ENCODE data around the gene ECHDC3. TPM values are rescaled to one million over a fixed set of nuclear protein-coding genes. Genes with fewer than 3 reads are reported as not detected.
"Not testable (repeated sequence)": the region's sequence is repeated elsewhere in the genome, so short reads cannot be mapped to it uniquely, and the experiment has no call there.

The ECHDC3 gene
- total RNA-seq, 3 donors from 2014 or later (not counting 1 experiment from before 2014, with no cell fraction given) = 0.38 to 4.8 TPM; not detected in 1

GRCh38 chr10:11737258-11738032 lies 4.7 kb upstream of the ECHDC3 start:
- peaks cover 7 to 17% of the 10 kb centered on the region in 2 donors for H3K4me1 Mint-ChIP-seq
- H3K36me3 ChIP-seq (ENCODE audit: control insufficient read depth, insufficient read depth, low read length); H3K36me3 Mint-ChIP-seq; H3K27me3 ChIP-seq (ENCODE audit: control insufficient read depth, insufficient read depth, low read length); H3K4me1 ChIP-seq (ENCODE audit: control insufficient read depth, insufficient read depth, low read length); H3K9me3 ChIP-seq (ENCODE audit: control insufficient read depth, insufficient read depth, low read length); ATAC-seq; H3K4me3 ChIP-seq (ENCODE audit: low read length); H3K9me3 Mint-ChIP-seq; H3K27ac ChIP-seq (ENCODE audit: low read length); DNase-seq; intact Hi-C loops (cut with micrococcal nuclease): not testable (repeated sequence)
- H3K27me3 Mint-ChIP-seq (ENCODE audit: low read depth in 2 of 2) = peaks cover 8 to 16% of the 10 kb centered on the region in 2 donors
- 74% methylated on average over 19 of the region's 27 CpGs for WGBS (ENCODE audit: insufficient coverage)
- peak overlapping the region; percentile 83 for H3K4me3 Mint-ChIP-seq
- H3K27ac Mint-ChIP-seq = peak overlapping the region; percentile 21 to 27

- 95% methylated on average over 11 of the region's 11 CpGs for WGBS (ENCODE audit: insufficient coverage)
Measured at GRCh38 chr10:11740907-11741306, 1.3 kb upstream of the ECHDC3 start.

GRCh38 chr10:11741608-11742007 lies 574 bp upstream of the ECHDC3 start:
- ATAC-seq (no peak), DNase-seq (no peak)
- H3K4me1 Mint-ChIP-seq = peaks cover 11 to 17% of the 10 kb centered on the region in 2 donors
- Histone ChIP-seq H3K36me3 (ENCODE audit: control insufficient read depth, insufficient read depth, low read length) (no peaks in the 10 kb centered on the region), H3K27ac (ENCODE audit: low read length) (no peak overlapping the region), H3K9me3 (ENCODE audit: control insufficient read depth, insufficient read depth, low read length) (no peaks in the 10 kb centered on the region), H3K27me3 (ENCODE audit: control insufficient read depth, insufficient read depth, low read length) (peaks cover 3% of the 10 kb centered on the region), H3K4me1 (ENCODE audit: control insufficient read depth, insufficient read depth, low read length) (peaks cover 12% of the 10 kb centered on the region), H3K4me3 (ENCODE audit: low read length) (peak overlapping the region; percentile 37)
- WGBS (ENCODE audit: insufficient coverage) = 78% methylated on average over 16 of the region's 16 CpGs
- no peaks in the 10 kb centered on the region for H3K36me3 Mint-ChIP-seq
- H3K27me3 Mint-ChIP-seq (ENCODE audit: low read depth in 2 of 2) = peaks cover 8 to 18% of the 10 kb centered on the region in 2 donors
- H3K27ac Mint-ChIP-seq = no peak overlapping the region
- TF ChIP-seq, protein P1, sequence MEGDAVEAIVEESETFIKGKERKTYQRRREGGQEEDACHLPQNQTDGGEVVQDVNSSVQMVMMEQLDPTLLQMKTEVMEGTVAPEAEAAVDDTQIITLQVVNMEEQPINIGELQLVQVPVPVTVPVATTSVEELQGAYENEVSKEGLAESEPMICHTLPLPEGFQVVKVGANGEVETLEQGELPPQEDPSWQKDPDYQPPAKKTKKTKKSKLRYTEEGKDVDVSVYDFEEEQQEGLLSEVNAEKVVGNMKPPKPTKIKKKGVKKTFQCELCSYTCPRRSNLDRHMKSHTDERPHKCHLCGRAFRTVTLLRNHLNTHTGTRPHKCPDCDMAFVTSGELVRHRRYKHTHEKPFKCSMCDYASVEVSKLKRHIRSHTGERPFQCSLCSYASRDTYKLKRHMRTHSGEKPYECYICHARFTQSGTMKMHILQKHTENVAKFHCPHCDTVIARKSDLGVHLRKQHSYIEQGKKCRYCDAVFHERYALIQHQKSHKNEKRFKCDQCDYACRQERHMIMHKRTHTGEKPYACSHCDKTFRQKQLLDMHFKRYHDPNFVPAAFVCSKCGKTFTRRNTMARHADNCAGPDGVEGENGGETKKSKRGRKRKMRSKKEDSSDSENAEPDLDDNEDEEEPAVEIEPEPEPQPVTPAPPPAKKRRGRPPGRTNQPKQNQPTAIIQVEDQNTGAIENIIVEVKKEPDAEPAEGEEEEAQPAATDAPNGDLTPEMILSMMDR (IDR thresholded peaks at IDR 0.05) = no peak
- H3K9me3 Mint-ChIP-seq = no peaks in the 10 kb centered on the region
- H3K4me3 Mint-ChIP-seq = peak overlapping the region; percentile 79
- intact Hi-C loops (cut with micrococcal nuclease) = no loop called here

More at GRCh38 chr10:11740907-11741306, 1.3 kb upstream of the ECHDC3 start:
- no peak for ATAC-seq
- Mint-ChIP-seq H3K4me1 (peaks cover 11 to 17% of the 10 kb centered on the region in 2 donors), H3K4me3 (peak overlapping the region; percentile 42), H3K36me3 (no peaks in the 10 kb centered on the region), H3K9me3 (no peaks in the 10 kb centered on the region), H3K27me3 (ENCODE audit: low read depth in 2 of 2) (peaks cover 8 to 18% of the 10 kb centered on the region in 2 donors), H3K27ac (no peak overlapping the region)
- TF ChIP-seq, protein P1 (IDR thresholded peaks at IDR 0.05) = no peak
- no peaks in the 10 kb centered on the region for H3K36me3 ChIP-seq (ENCODE audit: control insufficient read depth, insufficient read depth, low read length)
- DNase-seq = no peak
- H3K4me3 ChIP-seq (ENCODE audit: low read length) = no peak overlapping the region
- peaks cover 3% of the 10 kb centered on the region for H3K27me3 ChIP-seq (ENCODE audit: control insufficient read depth, insufficient read depth, low read length)
- intact Hi-C loops (cut with micrococcal nuclease) = no loop called here
- H3K27ac ChIP-seq (ENCODE audit: low read length) = no peak overlapping the region
- no peaks in the 10 kb centered on the region for H3K9me3 ChIP-seq (ENCODE audit: control insufficient read depth, insufficient read depth, low read length)
- peaks cover 12% of the 10 kb centered on the region for H3K4me1 ChIP-seq (ENCODE audit: control insufficient read depth, insufficient read depth, low read length)

DNA sequence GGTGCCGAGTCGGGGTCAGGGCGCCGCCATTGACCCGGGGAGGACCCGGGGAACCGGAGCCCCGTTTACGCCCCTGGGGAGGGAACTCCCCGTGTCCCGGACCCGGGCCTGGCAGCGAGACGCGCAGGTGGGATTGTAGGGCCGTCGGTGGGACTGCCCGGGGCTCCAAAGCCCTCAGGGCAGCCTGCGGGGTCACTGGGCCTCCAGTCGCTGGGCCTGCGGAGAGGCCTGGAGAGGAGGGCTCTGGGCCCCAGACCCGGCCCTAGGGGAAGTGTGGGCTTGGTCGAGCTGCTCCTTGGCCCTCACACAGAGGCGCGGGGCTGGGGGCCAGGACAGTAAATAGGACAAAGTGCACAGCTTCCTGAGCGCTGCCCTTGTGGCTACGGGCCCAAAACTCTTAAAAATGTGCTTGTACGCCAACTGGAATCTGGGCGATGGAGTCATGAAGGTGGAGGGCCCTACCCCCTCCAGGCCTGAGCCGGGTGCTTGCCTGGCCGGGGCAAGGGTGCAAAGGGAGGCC lies 657 bp downstream of the ECHDC3 start:
- H3K4me3 ChIP-seq (ENCODE audit: low read length) = no peak overlapping the region
- H3K4me1 Mint-ChIP-seq = peaks cover 9 to 11% of the 10 kb centered on the region in 2 donors
- peaks cover 4 to 15% of the 10 kb centered on the region in 2 donors for H3K27me3 Mint-ChIP-seq (ENCODE audit: low read depth in 2 of 2)
- WGBS (ENCODE audit: insufficient coverage) = 54% methylated on average over 31 of the region's 31 CpGs
- intact Hi-C loops (cut with micrococcal nuclease) = no loop called here
- no peak for DNase-seq
- no peak for ATAC-seq
- H3K27me3 ChIP-seq (ENCODE audit: control insufficient read depth, insufficient read depth, low read length) = peaks cover 3% of the 10 kb centered on the region
- H3K36me3 ChIP-seq (ENCODE audit: control insufficient read depth, insufficient read depth, low read length) = no peaks in the 10 kb centered on the region
- no peak overlapping the region for H3K27ac ChIP-seq (ENCODE audit: low read length)
- no peaks in the 10 kb centered on the region for H3K9me3 Mint-ChIP-seq
- H3K4me1 ChIP-seq (ENCODE audit: control insufficient read depth, insufficient read depth, low read length) = peaks cover 12% of the 10 kb centered on the region
- TF ChIP-seq, protein P1 (IDR thresholded peaks at IDR 0.05) = no peak
- no peaks in the 10 kb centered on the region for H3K36me3 Mint-ChIP-seq
- peak overlapping the region; percentile 71 for H3K4me3 Mint-ChIP-seq
- H3K9me3 ChIP-seq (ENCODE audit: control insufficient read depth, insufficient read depth, low read length) = no peaks in the 10 kb centered on the region
- no peak overlapping the region for H3K27ac Mint-ChIP-seq

Data from natural killer cell (primary cell).